Measurements from ENCODE around the gene TMEM259.

TMEM259 gene

GRCh38 chr19:974564-975257 is 46.2 kb downstream of the TMEM259 start:
- H3K27ac ChIP-seq: no peak overlapping the region
- H3K4me1 ChIP-seq (ENCODE audit: control insufficient read depth in 1 of 2, insufficient read depth in 1 of 2, low read depth in 1 of 2, low read length in 1 of 2): no peaks in the 10 kb centered on the region
- no peak for TF ChIP-seq CTCF (IDR thresholded peaks at IDR 0.05)
- H3K27me3 ChIP-seq: no peaks in the 10 kb centered on the region
- no peak overlapping the region for H3K4me3 ChIP-seq (ENCODE audit: low read depth in 1 of 2, low read length in 1 of 2)
- H3K9me3 ChIP-seq: peaks cover 5% of the 10 kb centered on the region
- H3K36me3 ChIP-seq: peaks cover 55% of the 10 kb centered on the region

GRCh38 chr19:973726-974563 is 47.0 kb downstream of the TMEM259 start:
- Histone ChIP-seq H3K27me3 (no peaks in the 10 kb centered on the region), H3K27ac (no peak overlapping the region), H3K4me3 (ENCODE audit: low read depth in 1 of 2, low read length in 1 of 2) (no peak overlapping the region), H3K4me1 (ENCODE audit: control insufficient read depth in 1 of 2, insufficient read depth in 1 of 2, low read depth in 1 of 2, low read length in 1 of 2) (no peaks in the 10 kb centered on the region), H3K9me3 (peaks cover 5% of the 10 kb centered on the region), H3K36me3 (peaks cover 63% of the 10 kb centered on the region)
- TF ChIP-seq CTCF (IDR thresholded peaks at IDR 0.05): no peak

GRCh38 chr19:972281-972680 is 48.6 kb downstream of the TMEM259 start:
- peaks cover 80% of the 10 kb centered on the region for H3K36me3 ChIP-seq
- no peak for TF ChIP-seq CTCF (IDR thresholded peaks at IDR 0.05)
- no peak overlapping the region for H3K4me3 ChIP-seq (ENCODE audit: low read depth in 1 of 2, low read length in 1 of 2)
- H3K27me3 ChIP-seq: no peaks in the 10 kb centered on the region
- peaks cover 5% of the 10 kb centered on the region for H3K9me3 ChIP-seq
- H3K27ac ChIP-seq: no peak overlapping the region
- H3K4me1 ChIP-seq (ENCODE audit: control insufficient read depth in 1 of 2, insufficient read depth in 1 of 2, low read depth in 1 of 2, low read length in 1 of 2): no peaks in the 10 kb centered on the region

- H3K36me3 ChIP-seq: peaks cover 84% of the 10 kb centered on the region
- H3K4me3 ChIP-seq (ENCODE audit: low read depth in 1 of 2, low read length in 1 of 2): no peak overlapping the region
- no peak for TF ChIP-seq CTCF (IDR thresholded peaks at IDR 0.05)
- H3K27ac ChIP-seq: no peak overlapping the region
- no peaks in the 10 kb centered on the region for H3K4me1 ChIP-seq (ENCODE audit: control insufficient read depth in 1 of 2, insufficient read depth in 1 of 2, low read depth in 1 of 2, low read length in 1 of 2)
- peaks cover 5% of the 10 kb centered on the region for H3K9me3 ChIP-seq
- no peaks in the 10 kb centered on the region for H3K27me3 ChIP-seq
Measured at GRCh38 chr19:971795-972194, 49.1 kb downstream of the TMEM259 start.

GRCh38 chr19:970695-971094 is 50.2 kb downstream of the TMEM259 start:
- Histone ChIP-seq H3K4me1 (ENCODE audit: control insufficient read depth in 1 of 2, insufficient read depth in 1 of 2, low read depth in 1 of 2, low read length in 1 of 2) (no peaks in the 10 kb centered on the region), H3K9me3 (peaks cover 5% of the 10 kb centered on the region), H3K27ac (no peak overlapping the region), H3K27me3 (no peaks in the 10 kb centered on the region), H3K36me3 (peaks cover 95% of the 10 kb centered on the region), H3K4me3 (ENCODE audit: low read depth in 1 of 2, low read length in 1 of 2) (no peak overlapping the region)
- TF ChIP-seq CTCF (IDR thresholded peaks at IDR 0.05): peak; percentile 35
